AG10803 (cell line): ENCODE results near the gene C5orf63.

Experiments
- DNase-seq: peaks from one replicate; pipeline ENCODE4 v3.0.0; 2010; ENCODE audit warnings: low read depth
- H3K4me3 ChIP-seq: 2 replicates; pipeline ENCODE4 v1.5.1; 2011; ENCODE audit warnings: mild to moderate bottlenecking, low read length, control low read depth
- CTCF ChIP-seq: conservative IDR thresholded peaks from 2 replicates; pipeline ENCODE4 v1.5.1; 2011; ENCODE audit warnings: mild to moderate bottlenecking, low read length, control low read depth, inconsistent platforms

The C5orf63 gene

GRCh38 chr5:127013407-127013806 is 59.9 kb downstream of the C5orf63 start:
- no peak overlapping the region for H3K4me3 ChIP-seq
- no peak for DNase-seq
- TF ChIP-seq CTCF, result no peak

GRCh38 chr5:127012916-127013315 is 60.4 kb downstream of the C5orf63 start:
- TF ChIP-seq CTCF, result no peak
- DNase-seq, result peak; percentile 83
- H3K4me3 ChIP-seq, result no peak overlapping the region

- TF ChIP-seq CTCF, result no peak
- DNase-seq, result no peak
- no peak overlapping the region for H3K4me3 ChIP-seq
These were observed 61.2 kb downstream of the C5orf63 start for GRCh38 chr5:127011961-127012644.

- no peak overlapping the region for H3K4me3 ChIP-seq
- DNase-seq, result peak; percentile 89
- TF ChIP-seq CTCF, result no peak
These were observed 62.1 kb downstream of the C5orf63 start for GRCh38 chr5:127011153-127011552.

GRCh38 chr5:127010362-127010761 is 62.9 kb downstream of the C5orf63 start:
- TF ChIP-seq CTCF, result no peak
- H3K4me3 ChIP-seq, result no peak overlapping the region
- DNase-seq, result peak; percentile 63

- no peak for DNase-seq
- TF ChIP-seq CTCF, result no peak
These were observed 63.5 kb downstream of the C5orf63 start for GRCh38 chr5:127009784-127010183.

GRCh38 chr5:127008300-127008975 is 64.9 kb downstream of the C5orf63 start:
- H3K4me3 ChIP-seq, result no peak overlapping the region
- no peak for DNase-seq
- TF ChIP-seq CTCF, result no peak

More at GRCh38 chr5:127009784-127010183, 63.5 kb downstream of the C5orf63 start:
- no peak overlapping the region for H3K4me3 ChIP-seq
